GM12801 (cell line): Measurements from ENCODE around the gene PSMB2.

Experiments
- CTCF ChIP-seq: IDR thresholded peaks from one replicate; pipeline ENCODE4 v1.5.1; 2011; ENCODE audit warnings: control low read depth; ENCODE audit not compliant: insufficient read length; ENCODE audit errors: extremely low read depth

PSMB2 gene

GRCh38 chr1:35657851-35658250, 16.5 kb upstream of the PSMB2 start:
- no peak for TF ChIP-seq CTCF

- TF ChIP-seq CTCF, result no peak
Measured at GRCh38 chr1:35656863-35657232, 15.5 kb upstream of the PSMB2 start.

GRCh38 chr1:35656148-35656862, 15.0 kb upstream of the PSMB2 start:
- no peak for TF ChIP-seq CTCF

GRCh38 chr1:35655196-35655595, 13.9 kb upstream of the PSMB2 start:
- no peak for TF ChIP-seq CTCF

GRCh38 chr1:35650416-35650815, 9.1 kb upstream of the PSMB2 start:
- TF ChIP-seq CTCF, result no peak

GRCh38 chr1:35646043-35646442, 4.7 kb upstream of the PSMB2 start:
- TF ChIP-seq CTCF, result no peak

GRCh38 chr1:35644204-35644603, 2.9 kb upstream of the PSMB2 start:
- TF ChIP-seq CTCF, result no peak

GRCh38 chr1:35642471-35642955, 1.2 kb upstream of the PSMB2 start:
- TF ChIP-seq CTCF, result no peak
